ENCODE data around the gene CABLES1.

CABLES1 gene

DNA sequence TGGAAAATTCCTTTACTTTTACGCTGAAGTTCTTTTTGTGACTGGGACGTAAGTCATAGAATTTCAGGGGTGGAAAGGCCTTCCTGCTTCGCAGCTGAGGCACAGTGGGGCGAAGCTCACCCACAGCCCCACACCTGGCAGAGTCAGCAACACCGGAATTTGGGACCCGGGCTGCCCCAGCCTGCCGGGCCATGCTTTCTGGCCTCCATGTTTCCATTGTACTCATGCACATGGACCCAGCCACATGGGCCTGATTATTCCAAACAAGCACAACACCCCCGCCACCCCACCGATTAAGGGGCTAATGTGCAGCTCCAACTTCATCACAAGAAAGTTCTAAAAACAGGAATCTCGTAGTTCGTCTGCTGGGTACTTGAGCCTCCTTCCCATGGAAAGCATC lies 82.5 kb downstream of the CABLES1 start:
- no peak for DNase-seq

DNA sequence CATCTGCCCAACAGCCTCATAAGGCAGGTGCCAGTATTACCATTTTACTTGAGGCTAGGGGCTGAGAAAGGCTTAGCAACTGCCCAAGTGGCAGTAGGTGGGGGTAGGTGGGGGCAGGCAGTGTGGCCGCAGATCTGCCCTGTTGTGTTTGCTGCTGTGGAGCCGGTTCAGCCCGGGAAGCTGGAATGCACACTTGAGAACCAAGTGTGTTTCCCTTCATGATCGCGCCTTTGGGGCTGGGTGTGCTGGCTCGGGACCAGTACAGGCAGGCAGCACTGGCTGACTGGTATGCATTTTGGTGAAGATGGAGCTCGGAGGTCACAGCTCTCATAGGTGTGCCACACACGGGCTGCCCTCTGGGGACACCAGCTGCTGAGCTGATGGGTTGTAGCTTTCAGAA lies 85.1 kb downstream of the CABLES1 start:
- DNase-seq: no peak

GRCh38 chr18:23223641-23224040 lies 88.4 kb downstream of the CABLES1 start:
- no peak for DNase-seq

GRCh38 chr18:23225503-23225902 lies 90.2 kb downstream of the CABLES1 start:
- no peak for DNase-seq

DNA sequence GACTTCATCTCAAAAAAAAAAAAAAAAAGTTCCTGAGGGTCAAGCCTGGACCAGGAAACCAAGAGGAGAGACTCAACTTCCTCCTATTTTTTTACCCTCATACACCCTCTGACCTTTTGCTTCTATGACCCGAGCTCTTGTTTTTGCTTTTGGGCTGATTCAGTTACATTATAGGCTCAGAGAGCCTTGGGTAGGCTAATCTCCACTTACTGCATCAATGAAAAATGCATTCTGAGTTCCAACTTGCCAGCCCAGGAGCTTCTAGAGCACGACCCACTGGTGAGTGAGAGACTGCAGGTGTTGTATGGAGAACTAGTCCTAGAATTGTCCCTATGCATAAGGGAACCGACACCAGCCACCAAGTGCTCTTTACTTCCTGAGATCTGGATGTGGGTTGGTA lies 91.1 kb downstream of the CABLES1 start:
- no peak for DNase-seq

DNA sequence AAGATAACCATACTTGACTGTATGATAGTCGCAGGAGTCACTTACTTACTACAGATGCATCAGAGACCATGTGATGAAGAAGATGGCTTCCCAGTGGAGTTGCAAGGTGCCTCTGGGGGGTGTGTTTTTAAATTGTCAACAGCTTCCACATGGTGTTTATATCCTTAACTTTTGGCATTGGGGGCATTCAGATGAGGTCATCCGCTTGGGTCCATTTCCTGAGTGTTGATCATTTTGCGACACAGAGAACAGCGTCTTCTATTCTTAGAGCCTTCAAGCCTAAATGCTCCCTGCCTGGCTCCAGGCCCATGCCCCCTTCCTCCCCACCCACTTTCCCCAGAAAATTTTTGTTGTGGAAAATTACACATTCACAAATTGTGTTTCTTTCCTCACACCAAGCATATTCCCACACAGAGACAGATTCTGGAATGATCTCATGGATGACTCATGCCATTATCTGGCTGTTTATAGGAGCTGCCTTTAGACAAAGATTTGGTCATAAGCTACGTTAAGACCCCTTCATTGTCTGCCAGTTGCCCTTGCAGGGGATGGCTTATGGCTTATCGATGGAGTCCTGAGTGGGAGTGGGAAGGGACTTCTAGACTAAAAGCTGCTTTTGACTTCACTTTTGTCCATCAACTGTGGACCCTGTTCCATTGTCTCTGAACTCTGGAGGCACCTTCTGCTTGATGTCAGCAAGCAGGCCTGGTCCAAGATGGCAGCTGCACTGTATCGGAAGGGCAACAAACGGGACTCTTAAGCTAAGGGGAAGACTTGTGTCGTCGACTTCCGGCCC lies 91.8 kb downstream of the CABLES1 start:
- DNase-seq: peak in 2 of 51 donors; percentile 24 to 56

DNA sequence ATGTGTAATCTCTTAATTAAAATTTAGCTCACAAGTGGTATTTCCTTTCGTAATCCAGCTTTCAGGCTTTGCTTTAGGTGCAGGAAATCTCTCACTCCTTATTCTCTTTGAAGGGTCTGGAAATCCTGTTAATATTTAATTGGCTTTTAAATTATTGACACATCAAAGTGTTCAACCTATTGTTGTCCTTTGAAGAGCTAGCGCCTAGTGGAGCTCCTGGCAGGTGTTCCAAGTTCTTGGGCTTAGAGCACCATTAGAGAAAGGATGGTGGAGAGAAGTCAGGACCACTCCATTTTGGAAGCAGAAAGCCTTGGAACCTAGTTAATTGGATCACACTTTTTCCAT lies 92.4 kb downstream of the CABLES1 start:
- DNase-seq: no peak

DNA sequence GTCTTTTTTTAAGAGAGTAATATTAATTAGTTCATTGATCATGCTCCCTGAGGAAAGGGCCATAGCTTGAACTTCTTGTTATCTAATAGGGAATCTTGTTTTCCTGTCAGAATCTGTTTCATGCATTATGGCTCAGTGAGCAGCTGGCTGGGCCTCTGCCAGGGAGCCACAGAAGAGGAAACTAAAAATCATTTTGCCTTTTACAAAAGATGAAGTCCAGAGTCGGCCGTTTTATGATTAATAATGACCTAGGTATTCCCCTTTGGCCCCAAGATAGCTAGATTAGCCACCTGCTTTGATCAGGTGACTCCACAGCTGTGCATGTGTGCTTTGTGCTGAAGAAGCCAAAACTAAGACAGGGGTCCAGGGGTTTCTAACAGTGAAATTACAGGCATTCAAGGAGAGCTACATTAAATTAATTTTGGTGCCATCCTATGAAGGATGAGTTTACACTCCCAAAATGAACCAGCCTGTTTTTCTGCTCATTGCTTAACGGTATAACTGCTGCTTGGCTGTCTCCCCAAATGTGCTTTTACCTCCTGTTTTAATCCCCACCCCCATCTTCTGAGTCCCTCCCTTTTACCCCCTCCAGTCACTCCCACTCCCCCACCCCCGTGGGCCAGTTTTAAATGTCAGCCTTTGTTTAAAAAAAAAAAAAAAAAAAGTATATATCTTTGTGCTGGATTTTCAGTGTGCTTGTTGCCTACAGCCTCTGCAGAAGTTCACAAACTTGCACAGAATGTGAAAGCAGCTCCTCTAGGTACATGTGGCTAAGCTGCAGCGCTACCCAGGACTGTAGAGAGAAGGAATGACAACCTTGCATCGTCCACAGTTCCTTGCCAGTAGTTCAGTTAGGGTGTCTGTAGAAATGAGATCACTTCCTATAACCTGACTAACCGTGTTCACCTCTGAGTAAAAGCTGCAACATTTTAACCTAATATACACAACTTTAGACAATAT lies 93.1 kb downstream of the CABLES1 start:
- no peak for DNase-seq

DNA sequence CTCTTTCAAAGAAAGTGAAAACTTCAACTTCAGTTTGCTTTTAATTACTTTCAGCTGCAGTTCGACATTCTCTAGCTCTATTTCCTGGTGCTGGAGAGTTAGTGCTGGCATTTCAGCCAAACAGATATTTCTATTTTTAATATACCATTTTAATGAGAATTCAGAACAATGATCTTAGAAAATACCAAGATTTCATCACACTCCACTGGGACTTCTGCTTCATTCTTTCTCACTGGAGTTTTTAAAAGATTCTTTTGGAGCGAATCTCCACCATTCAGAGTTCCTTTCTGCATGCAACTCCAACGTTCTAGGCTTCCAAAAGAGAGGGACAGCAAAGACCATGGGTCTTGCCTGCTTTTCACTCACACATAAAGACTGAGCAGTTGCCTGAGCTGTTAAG lies 94.2 kb downstream of the CABLES1 start:
- no peak for DNase-seq

DNA sequence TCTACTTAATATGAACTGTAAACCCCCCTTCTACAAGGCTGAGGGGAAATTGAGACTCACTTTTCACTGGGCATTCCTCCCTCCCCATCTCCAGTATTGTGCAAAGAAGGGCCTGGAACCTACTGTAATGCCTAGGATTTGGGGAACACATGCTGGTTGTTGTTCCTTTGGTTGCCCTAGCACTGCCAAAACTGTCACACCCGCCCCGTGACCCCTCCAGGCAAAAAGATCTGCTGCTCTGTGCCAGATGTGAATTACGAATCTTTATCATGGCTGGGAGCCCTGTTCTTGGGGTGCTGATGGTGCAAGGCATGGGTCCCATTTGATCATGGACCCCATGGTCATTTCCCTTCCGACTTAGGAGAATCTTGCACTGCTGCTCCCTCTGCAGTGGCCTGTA lies 95.4 kb downstream of the CABLES1 start:
- DNase-seq: no peak

DNA sequence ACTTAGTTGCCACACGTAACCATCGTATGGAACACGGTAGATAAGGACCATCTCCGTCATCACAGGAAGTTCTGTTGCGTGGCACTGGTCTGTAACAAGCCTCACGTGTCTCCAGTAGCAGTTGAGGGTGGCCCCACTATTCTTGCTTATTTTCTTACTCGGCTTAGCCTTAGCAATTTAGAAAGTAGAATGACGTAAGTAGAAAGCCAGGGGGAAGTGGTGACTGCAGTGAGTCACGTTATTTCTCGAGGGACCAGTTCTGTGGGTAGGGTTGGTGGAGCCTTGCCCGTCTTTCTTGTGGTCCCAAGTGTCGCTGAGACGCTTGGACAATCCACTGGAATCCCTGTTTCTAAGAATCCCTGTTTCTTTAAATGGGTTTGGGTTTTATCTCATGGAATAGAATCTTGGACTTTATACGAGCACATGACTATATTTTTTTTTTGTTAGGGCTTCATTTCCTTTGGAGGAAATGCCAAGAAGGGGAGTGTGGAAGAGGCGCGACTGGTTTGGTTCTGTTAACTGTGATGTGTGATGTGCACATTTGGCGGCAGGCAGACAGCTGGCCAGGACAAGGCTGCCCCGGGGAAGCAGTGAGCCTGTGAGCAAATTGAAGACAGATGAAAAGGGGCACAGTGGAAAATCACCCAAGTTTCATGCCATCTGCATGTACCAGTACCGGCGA lies 96.2 kb downstream of the CABLES1 start:
- peak in 9 of 51 donors; percentile 9 to 43 (median 22) for DNase-seq

DNA sequence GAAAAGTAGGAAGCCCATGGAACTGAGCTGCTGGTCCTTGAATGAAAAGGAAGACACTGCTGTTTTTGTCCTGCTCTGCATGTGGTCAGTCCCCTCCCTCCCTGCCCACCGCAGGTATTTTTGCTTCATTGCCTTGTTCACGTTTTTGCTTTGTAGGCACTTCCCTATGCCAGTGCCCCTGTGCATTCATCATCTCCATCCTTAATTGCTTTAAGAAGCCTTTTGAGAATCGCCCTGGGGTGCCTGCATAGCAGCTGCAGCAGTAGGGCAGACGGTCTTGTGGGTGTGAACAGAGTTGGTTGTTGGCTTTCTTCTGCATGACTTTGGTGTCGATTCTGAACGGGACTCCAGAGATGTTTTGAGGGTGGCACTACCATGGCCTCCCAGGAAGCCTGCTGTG lies 97.0 kb downstream of the CABLES1 start:
- DNase-seq: no peak

DNA sequence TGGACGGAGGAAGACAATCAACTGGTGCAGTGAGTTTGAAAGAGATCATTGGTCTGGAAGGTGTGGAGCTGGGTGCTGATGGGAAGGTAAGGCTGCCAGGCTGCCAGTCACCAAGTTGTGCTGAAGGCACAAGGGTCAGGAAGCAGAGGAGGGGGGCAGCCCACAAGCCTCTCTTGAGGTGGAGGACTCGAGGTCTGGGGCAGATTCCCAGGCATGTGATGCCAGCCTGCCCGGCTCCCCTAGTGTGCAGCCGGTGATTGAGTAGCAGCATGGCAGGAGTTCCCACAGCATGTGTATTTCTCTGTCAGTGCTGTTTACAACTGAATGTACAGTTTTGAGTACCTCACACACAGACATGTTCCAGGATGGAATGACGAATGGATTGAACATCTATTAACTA lies 99.3 kb downstream of the CABLES1 start:
- no peak for DNase-seq

- DNase-seq: no peak
Measured at GRCh38 chr18:23235336-23235735, 100.1 kb downstream of the CABLES1 start.

- DNase-seq: no peak
Measured at GRCh38 chr18:23235860-23236259, 100.6 kb downstream of the CABLES1 start.

- DNase-seq: no peak
Measured at GRCh38 chr18:23236876-23237468, 101.7 kb downstream of the CABLES1 start.

DNA sequence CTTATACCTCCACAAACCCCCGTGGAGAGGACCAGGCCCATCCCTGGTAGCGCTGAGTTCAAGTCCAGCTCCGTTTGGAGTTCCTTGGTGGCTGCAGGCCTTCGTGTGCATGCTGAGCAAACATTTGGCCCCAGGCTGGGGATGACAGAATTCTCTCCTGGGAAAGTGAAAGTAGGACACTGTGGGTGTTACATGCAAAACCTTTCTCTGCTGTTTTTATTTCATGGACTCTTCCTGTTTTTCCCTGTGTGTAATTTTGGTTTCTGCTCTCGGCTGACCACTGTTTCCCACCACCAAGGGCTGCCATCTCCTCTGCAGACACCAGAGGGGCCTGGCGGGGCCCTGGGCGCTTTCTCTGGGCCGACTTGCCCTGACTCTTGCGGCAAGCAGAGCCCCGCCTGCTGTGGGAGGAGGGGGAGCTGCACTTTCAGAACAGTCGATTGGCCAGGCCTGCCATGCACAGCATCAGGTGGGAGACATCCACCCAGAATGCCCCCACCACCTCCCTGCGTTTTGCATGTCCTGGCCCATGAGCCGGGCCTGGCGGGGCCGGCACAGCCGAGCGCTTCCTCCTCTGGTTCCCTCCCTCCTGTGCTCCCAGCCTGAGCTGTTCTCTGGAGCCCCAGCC lies 102.4 kb downstream of the CABLES1 start:
- DNase-seq: peak in 29 of 51 donors; percentile 9 to 66 (median 41)

GRCh38 chr18:23238152-23238531 lies 102.9 kb downstream of the CABLES1 start:
- DNase-seq: peak in 22 of 51 donors; percentile 12 to 66 (median 41)

DNA sequence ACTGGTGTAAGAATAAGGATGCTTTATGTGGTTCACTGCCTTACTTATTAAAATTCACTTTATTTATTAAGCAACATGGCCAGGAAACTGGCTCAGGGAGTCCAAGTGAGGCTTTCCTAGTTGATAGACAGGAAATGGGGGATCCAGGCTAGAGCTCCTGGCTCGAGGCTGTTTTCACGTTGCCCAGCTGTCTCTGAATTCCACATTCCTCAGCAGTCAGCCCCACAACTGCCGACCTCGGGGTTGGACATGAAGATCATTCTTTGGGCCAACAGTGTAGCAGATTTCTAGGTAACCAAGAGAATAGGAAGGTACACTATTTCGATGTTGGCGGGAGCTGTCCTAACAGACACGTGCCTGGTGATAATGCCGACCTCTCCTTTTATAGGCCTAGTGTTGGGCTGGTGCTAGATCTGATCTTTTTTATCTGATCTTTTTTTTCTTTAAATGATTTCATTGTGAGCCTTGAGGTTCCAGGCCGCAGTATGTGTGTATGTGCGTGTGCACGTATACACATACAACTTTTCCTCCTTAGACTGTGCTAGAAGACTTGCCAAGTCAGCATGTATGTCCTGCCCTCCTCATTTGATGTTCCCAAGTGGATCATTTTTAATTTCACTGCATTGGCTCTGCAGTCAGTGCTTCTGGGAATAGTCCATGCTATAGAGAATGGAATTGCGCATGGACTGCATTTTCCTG lies 103.5 kb downstream of the CABLES1 start:
- no peak for DNase-seq

- no peak for DNase-seq
Measured at GRCh38 chr18:23239350-23239692, 104.0 kb downstream of the CABLES1 start.
